ENCODE data around the gene WBP1L.

DNA sequence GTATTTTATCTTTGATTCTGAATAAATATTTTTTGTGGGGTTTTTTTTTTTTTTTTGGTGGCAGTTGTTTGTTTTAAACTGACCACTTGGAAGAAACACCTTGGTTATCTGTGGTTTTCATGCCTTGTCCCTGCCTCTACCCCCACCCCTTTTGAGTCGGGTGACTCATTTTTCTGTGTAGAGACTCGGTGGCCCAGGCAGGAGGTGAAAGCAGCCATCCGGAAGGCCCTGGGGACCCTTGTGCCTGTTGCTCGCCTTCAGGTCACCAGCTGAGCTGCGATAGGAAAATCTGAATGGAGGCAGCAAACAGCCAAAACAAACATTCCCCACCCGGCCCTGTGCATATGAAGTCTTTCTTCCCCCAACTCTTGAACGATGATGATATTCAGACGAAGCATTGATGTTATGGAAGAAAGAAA lies 70.7 kb downstream of the WBP1L start:
- TF ChIP-seq, protein P1, sequence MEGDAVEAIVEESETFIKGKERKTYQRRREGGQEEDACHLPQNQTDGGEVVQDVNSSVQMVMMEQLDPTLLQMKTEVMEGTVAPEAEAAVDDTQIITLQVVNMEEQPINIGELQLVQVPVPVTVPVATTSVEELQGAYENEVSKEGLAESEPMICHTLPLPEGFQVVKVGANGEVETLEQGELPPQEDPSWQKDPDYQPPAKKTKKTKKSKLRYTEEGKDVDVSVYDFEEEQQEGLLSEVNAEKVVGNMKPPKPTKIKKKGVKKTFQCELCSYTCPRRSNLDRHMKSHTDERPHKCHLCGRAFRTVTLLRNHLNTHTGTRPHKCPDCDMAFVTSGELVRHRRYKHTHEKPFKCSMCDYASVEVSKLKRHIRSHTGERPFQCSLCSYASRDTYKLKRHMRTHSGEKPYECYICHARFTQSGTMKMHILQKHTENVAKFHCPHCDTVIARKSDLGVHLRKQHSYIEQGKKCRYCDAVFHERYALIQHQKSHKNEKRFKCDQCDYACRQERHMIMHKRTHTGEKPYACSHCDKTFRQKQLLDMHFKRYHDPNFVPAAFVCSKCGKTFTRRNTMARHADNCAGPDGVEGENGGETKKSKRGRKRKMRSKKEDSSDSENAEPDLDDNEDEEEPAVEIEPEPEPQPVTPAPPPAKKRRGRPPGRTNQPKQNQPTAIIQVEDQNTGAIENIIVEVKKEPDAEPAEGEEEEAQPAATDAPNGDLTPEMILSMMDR (conservative IDR thresholded peaks at IDR 0.05; ENCODE audit: low read length), result no peak
- no peak for TF ChIP-seq EZH2phosphoT487 (IDR thresholded peaks at IDR 0.05; ENCODE audit: borderline replicate concordance, low read depth, low read length)
